Stimulated activated CD8-positive, alpha-beta memory T cell treated with anti-CD3 and anti-CD28 coated beads, Interleukin-4, amount 100 ng/mL, for 4 hours (primary cell): ENCODE results near the gene TAS2R60.
"Not testable (repeated sequence)": the region's sequence is repeated elsewhere in the genome, so short reads cannot be mapped to it uniquely, and the experiment has no call there.

Source experiments
- DNase-seq, 2 donors: peaks; one replicate each; pipeline ENCODE4 v3.0.0-alpha.2; 2020; ENCODE audit warnings: low read depth in 2 of 2, low spot score in 1 of 2

TAS2R60 gene, protein sequence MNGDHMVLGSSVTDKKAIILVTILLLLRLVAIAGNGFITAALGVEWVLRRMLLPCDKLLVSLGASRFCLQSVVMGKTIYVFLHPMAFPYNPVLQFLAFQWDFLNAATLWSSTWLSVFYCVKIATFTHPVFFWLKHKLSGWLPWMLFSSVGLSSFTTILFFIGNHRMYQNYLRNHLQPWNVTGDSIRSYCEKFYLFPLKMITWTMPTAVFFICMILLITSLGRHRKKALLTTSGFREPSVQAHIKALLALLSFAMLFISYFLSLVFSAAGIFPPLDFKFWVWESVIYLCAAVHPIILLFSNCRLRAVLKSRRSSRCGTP

DNA sequence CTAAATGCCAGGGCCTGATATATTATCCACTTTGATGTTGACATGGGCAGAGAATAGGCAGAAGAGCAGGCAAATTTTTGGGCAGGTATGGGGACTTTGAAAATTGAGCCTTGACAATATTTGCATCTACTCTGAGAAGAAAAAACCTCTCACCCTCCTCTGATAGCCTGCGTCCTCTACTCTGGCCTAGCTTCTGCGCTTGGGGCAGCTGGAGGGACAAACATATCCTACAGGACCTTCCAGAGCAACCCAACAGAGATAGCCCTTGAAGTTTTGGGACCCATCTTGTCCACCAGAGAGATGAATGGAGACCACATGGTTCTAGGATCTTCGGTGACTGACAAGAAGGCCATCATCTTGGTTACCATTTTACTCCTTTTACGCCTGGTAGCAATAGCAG lies at the start of gene TAS2R60:
TSS of gene TAS2R60 (plus strand) at position 301 of the 400 bp plus-strand sequence. CDS start at position 301, 0 bp downstream.
- no peak for DNase-seq

DNA sequence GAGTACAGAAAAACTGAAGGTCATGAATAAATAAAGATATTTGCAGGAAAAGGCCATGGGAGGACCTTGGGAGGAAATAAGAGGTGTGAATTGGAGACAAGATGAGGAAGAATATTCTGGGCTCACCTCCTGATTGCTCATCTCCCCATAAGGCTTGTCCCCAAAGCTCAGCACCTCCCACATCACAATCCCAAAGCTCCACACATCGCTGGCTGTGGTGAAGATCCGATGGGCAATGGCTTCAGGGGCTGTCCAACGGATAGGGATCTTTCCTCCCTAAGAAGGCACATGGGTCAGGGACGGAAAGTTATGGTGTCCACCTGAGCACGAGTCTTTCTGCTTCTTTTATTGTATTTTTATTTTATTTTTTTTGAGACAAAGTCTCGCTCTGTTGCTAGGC lies 49.2 kb upstream of the TAS2R60 start:
- DNase-seq: no peak

DNA sequence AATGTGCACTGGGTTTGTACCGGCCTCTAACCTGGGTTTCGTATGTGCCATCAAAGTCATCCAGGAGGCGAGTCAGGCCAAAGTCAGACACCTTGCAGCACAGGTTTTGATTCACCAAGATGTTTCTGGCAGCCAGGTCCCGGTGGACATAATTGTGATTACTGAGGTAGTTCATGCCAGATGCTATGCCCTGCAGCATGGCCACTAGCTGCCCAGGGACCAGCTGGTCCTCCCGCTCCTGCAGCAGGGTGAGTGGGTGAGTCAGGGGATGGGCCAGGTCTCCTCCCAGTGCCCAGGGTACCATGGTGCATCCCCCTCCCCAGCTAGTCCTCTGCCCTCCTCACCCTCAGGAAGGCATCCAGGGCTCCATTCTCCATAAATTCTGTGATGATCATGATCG lies 48.5 kb upstream of the TAS2R60 start:
- no peak for DNase-seq

DNA sequence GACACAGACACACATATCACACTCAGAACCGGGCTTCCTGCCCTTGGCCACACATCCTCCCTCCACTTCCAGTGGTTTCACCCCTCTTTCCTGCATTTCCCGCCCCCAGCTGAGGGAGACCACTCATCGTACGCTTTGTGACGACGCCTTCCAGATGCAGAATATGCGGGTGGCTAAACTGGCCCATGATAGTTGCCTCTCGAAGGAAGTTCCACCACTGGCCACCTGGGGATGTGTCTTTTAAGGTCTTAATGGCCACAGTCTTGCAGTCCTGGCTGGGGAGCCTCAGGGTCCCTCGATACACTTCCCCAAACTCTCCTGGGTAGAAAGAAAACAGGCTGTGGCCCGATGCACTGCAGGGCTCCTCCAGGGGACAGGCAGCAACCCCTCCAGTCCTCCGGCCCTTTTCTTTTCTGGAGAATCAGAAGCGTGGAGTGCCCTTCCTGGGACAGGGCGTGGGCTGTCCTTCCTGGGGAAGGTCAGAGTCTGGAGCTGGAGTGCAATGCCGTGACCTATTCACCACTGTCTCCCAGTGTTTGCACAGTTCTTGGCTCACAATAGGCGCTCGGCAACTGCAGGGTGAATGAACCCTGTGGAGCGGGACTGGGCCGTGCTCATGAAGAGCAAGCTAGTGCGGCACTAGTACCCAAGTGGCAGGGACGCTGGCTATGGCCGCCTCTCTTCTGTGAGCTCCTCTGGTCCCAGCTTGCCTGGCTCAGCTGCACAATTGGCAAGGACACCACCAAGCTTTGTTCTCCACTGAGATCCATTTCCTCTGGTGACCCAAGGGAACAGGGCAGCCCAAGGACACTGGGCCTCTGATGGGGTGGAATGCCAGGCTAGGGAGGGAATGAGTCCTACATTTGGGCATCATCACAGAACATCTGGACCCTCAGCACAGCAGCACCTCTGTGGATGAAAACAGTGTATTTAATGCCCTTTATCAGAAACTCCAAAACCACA lies 47.8 kb upstream of the TAS2R60 start:
- DNase-seq: no peak

DNA sequence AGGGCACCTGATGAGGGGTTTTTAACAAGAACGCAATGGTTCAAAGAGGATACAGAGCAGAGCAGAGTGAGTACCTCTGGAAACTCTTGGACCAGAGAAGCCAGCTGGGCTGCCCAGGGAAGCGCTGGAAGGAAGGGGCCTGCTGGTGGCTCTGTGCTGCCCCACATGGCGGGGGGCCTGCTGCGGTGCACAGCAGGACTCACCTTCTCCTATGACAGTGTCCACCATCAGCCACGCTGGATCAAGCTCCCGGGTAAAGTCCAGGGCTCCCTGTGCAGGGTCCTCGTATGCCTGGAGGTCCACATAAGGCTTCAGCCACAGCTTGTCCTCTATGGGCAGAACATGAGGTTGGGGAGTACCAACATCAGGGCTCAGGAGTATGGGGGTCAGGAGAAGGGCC lies 47.1 kb upstream of the TAS2R60 start:
- DNase-seq: no peak

DNA sequence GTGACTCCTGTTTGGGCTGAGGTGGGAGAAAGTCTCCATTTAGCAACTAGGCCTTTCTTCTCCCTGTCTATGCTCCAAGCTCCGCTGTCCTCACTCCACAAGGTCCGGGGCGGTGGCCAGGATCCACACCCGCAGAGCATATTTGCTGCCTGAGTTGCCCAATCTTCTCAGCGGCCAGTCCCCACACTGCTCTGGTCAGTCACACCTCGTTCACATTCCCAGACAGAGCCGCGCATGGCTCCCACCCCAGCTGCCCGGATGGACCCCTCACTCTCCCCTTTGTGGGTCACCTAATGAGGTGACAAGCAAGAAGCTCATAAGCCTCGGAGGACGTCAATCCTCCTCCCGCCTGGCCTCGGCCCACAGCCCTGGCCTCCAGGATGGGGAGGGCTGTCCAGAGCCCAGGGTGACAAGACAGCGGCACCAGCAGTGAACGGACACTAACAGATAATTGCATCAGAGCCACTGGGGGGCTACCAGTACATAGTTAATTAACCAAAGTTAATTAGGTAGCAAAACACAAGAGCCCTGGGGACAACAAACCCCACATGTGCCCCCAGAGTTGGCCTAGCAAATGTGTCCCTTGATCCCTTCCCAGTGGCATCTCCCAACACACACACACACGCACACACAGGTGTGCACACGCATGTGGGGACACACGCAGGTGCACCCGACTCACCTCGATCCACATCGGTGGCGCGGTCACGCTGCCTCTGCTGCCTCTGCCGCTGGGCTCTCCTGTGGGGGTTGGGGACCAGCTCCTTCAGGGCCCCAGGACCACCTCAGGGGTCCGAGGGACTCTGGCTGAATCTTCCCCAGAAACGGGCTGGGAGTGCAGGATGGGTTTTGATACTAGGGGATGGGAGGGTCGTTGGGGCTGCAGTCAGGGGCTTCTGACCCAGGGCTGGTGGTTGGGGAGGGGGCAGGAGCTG lies 46.4 kb upstream of the TAS2R60 start:
- no peak for DNase-seq

DNA sequence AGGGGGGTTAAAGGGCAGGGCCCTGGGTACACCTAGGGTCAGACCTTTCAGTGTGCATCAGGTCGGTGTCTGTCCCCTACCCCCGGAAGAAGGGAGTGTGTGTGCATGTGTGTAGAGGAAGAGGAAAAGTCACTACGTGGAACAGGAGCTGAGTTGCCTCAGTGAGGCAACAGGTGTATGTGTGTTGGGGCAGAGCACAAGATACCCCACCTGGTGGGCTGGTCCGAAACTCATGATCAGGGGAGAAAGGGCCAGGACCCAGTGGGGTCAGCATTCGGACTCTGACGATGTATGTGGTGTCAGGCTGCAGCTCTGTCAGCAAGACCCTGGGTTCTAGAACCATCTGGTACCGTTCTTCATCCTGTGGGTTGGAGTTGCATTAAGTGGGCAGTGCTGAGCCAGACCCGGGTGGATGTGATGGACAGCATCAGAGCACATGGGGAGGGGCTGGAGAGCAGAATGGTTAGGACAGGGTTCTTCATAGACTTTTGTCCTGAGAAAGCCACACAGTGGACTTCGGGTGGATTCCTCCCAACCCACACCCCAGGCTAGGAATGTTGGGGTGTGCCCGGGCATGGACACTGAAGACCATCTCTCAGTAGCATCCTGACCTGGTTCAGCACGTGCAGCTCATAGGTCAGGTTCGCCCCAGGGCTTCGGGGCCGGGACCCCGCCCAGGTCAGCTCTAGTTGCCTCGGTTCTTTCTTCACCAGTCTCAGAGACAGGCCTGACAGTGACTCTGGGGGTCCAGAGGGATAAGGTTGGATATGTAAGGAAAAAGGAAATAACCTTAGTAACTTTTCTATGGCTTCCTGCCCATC lies 45.3 kb upstream of the TAS2R60 start:
- no peak for DNase-seq

DNA sequence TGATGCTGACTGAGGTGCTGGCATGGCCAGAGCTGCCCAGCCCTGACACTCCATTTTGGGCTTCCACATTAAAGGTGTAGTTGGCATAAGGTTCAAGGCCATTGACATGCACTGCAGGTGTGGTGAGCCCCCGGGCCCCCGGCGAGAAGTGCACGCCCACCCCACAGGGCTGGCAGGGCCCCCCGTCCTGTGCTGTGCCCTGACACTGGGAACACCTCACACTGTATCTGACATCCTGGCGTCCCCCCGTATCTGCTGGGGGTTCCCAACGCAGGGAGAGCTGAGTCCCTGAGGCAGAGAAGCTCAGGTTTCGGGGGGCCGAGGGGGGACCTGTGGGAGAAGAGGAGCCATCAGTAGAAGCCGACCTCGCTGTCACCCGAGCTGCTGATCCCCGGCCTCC lies 44.6 kb upstream of the TAS2R60 start:
- DNase-seq: no peak

DNA sequence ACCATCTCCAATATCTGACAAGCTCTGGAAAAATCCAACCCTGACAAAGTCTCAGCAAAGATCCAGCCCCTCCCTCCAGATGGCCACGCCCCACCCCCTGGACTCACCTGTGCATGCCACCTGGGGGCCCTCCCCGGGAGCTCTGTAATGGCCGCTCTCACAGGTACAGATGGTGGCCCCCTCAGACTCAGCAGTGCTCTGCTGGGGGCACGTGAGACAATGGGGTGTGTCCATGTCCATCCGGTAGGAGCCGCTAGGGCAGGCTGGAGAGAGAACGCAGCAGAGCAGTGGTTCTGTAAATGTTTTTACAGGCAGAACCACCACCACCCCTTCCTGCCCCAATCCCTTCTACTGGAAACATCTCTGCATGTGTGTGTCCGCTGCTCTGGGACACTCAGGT lies 44.1 kb upstream of the TAS2R60 start:
- no peak for DNase-seq

DNA sequence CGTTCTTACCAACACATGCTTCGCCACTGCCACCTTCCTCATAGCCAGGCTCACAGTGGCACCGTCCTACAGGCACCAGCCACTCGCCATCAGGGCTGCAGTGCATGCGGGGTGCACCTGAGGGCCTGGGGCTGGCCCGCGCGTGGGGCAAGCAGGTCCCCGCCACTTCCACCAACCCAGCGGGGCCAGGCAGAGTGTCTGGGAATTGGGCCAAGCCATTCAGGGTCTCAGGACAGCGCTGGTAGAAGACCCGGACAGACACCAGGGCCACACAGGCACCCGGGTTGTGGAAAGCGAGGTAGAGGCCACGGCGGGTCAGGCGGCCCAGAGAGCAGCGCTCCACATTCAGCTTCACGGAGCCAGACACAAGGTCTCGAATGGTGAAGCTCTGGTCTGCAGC lies 43.6 kb upstream of the TAS2R60 start:
- DNase-seq: no peak

DNA sequence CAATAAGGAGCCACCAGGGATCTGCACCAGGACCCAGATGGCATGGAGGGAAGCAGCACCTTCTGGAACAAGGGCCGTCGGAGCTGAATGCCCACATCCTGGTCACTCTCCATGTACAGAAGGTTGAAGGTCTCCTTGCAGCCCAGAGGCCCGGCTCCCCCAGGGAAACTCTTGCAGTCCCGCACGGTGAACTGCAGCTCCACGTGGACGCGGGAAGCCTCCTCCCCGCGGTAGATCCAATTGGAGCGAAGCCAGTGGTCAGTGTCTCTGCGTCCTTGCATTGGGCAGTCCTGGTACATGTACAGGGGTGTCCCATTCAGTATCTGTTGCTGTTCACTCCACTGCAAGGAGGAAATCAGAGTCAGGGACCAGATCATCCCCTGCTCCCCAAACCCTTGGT lies 42.0 kb upstream of the TAS2R60 start:
- DNase-seq: no peak

DNA sequence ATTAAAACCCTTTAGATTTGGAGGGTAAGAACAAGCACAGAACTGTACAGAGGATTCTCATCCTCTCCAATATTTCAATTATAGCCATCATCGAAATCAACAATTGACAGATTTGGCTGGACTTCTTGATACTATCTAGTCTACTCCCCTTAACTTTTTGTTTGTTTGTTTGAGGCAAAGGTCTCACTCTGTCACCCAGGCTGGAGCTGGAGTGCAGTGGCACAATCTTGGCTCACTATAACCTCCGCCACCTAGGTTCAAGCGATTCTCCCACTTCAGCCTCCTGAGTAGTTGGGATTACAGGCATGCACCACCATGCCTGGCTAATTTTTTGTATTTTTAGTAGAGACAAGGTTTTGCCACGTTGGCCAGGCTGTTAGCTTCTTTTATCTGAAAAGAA lies 41.0 kb upstream of the TAS2R60 start:
- DNase-seq: not testable (repeated sequence)

DNA sequence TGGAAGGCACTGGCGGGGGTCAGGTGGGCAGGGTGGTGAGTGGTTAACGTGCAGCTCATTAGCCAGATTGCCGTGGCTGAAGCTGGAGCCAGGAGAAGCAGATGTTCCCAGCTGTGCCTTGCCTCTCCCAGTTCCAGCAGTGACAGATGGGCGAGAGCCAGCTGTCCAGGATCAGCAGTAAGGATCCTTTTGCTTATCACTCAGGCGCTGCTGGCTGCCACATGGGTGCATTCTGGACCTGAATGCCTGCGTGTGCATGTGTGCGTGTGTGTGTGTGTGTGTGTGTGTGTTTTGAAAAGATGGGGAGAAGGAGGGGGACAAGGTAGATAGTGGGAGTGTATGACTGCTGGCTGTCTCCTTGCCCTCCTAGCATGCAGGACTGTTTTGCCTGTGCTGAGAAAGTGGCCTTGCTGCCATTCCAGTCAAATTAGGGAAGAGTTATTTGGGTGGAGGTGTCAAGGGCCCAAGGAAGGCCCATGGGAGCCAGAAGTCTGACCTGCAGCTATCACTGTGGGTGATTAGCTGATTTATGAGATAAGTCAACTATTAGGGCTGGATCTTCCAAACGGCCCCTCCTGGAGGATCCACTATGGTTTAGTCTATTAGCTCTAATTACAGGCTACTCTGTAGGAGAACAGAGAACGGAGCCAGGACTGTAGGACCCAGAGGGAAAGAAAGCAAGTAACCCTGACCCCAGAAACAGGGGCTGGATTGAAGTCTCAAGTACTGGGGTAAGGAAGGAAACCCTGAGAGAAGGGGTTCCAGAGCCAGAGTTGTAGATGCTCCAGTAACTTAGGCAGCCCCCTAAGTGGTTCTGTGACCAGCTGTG lies 37.9 kb upstream of the TAS2R60 start:
- no peak for DNase-seq

DNA sequence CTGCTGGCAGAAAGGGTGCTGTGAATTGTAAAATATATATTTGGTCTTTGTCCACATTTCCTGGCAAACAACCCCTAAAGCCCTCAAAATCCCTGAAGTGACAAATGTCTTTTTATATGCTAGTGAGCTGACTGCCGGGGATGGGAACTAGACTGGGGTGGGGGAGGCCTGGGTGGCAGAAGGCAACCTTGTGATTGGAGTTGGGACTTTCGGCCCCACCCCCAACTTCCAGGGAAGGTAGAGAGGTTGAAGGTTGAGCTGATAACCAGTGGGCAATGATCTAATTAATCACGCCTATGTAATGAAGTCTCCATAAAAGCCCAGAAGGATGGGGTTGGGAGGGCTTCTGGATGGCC lies 37.3 kb upstream of the TAS2R60 start:
- DNase-seq: no peak

DNA sequence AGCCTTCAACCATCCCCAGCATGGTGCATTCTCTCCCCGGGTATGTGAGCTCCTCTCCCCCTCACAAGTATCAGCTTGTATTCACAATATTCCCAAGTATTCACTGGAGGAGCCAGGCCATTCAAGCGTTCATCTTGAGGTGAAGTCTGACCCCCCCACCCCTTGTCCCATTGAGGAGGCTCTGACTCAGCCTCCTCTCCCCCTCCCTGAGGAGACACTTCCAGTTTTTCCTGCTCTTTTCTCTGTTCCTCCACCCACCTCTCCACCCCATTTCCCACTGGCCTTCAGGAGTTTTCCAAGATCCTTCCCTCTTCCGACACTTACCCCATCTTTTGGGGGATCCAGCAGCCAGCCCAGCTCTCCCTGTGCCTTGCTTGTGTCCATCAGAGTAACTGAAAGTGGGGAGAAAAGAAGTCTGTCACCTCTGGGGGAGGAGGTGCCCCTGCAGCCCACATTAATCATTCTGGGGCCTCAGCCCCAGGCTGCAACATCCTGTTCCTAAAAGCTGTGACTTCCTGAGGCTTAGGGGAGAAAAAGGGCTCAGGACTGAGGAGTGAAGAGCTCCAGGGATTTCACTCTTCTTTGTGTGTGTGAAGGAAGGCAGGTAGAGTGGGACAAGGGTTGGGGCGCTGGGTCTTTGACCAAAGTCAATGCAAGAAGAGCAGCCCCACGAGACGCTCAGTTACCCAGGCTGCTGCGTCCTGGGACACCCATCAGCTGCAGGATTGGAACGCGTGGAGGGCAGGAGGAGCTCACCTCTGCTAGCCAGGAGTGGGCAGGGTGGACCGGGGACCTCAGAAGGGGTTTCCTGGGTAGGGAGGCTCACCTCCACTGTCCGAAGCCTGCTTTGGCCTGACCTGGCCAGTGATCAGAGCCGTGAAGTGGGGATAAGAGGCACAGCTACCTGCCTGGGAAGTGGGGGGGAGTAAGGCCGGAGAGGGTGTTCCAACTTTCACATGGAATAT lies 35.7 kb upstream of the TAS2R60 start:
- no peak for DNase-seq

DNA sequence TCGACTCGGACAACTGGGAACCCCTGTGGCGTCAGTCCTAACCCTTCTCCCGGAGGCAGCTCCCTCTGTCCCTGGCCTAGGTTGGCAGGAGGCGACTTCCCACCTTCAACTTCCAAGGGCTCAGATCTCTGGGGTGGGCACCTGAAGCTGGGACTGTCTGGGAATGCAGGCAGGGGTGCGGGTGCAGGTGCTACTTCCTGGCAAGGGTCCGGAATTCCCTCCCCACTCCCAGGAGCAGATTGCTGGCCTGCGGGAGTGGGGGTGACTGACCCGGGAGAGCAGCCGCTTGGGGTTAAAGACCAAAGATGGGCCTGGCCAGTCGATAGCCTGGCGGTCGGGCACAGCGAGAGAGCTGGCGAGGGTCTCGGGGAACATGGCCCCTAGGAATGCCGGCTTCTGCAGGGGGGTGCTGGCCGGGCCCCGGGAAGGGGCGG lies 35.0 kb upstream of the TAS2R60 start:
- no peak for DNase-seq

DNA sequence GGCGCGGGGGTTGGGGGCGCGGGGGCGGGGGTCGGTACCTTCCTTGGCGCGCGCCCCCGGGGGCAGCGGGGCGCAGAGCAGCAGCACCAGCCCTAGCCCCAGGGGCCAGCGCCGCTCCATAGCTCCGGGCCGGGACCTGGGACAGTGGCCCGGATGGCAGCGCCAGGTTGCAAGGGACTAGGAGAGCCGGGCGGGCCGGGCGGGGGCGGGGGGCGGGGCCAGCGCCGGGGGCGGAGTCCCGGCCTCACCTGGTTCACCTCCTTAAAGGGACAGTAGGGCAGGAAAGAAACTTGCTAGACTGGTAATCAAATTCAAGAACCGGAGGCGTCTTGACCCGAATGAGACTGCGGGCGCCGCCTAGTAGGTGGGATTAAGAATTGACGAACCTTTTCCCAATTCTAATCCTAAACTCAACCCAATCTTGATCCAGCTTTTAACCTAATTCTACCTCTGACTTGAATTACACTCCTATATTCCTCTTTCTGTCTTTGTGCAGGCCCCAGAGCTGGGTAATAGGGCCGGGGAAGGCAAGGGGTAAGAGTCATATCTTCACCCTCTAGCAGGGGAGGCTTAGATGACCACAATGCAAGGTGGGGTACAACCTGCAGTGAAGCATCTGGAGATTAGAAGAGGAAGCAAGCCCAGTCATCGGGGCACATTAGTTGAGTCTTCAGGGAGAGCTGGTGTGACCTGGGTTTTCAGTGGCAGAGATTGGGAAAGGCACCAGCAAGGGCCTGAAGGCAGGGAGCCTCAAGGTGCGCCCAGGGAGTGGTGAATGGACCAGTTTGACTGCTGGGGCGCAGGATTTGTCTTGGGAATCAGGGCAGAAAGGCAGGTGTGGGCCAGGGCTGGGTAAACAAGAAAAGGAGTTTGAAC lies 34.3 kb upstream of the TAS2R60 start, which contains the start of gene EPHA1:
TSS of gene EPHA1 (minus strand) at position 171 of the 876 bp plus-strand sequence. CDS start at position 120, 51 bp downstream.
- peak in 1 of 2 donors; percentile 20 for DNase-seq
